Mesodermal cell (in vitro differentiated cells): ENCODE measurements around the gene MAP1B. TPM values are rescaled to one million over a fixed set of nuclear protein-coding genes. Genes with fewer than 3 reads are reported as not detected.

Source experiments
- H3K27ac ChIP-seq: 2 replicates; pipeline ENCODE4 v1.7.0; 2013; ENCODE audit warnings: mild to moderate bottlenecking, low read depth, low read length, moderate library complexity; ENCODE audit not compliant: severe bottlenecking
- H3K36me3 ChIP-seq: 2 replicates; pipeline ENCODE4 v1.7.1; 2013; ENCODE audit warnings: mild to moderate bottlenecking, low read length, moderate library complexity; ENCODE audit not compliant: control insufficient read depth, insufficient read depth
- H3K4me1 ChIP-seq: one replicate; pipeline ENCODE4 v1.7.1; 2013; ENCODE audit warnings: mild to moderate bottlenecking, low read length; ENCODE audit not compliant: insufficient read depth, control insufficient read depth, poor library complexity, severe bottlenecking
- H3K4me3 ChIP-seq: 2 replicates; pipeline ENCODE4 v1.7.0; 2013; ENCODE audit warnings: low read length, control low read depth, mild to moderate bottlenecking; ENCODE audit not compliant: insufficient read depth, poor library complexity, severe bottlenecking; ENCODE audit errors: extremely low read depth
- H3K9me3 ChIP-seq: 2 replicates; pipeline ENCODE4 v1.7.1; 2013; ENCODE audit warnings: mild to moderate bottlenecking, low read length, moderate library complexity; ENCODE audit not compliant: control insufficient read depth
- WGBS, 2 experiments: methylation state at CpG; one replicate each; pipeline ENCODE4 v1.1.5; 2013; ENCODE audit warnings: missing lambda C conversion rate in 2 of 2; ENCODE audit not compliant: insufficient coverage in 2 of 2; 5-methylcytosine and 5-hydroxymethylcytosine counted together
- polyA plus RNA-seq, 2 experiments: library from polyadenylated mRNA; stranded (reverse); fragments of 50-300 nt; gene quantifications; one replicate each; pipeline ENCODE4 v1.2.3, GENCODE V29; 2013

MAP1B gene
- 109 TPM for polyA plus RNA-seq (2013, experiment 1 of 2)
- 95.3 TPM for polyA plus RNA-seq (2013, experiment 2 of 2)

DNA sequence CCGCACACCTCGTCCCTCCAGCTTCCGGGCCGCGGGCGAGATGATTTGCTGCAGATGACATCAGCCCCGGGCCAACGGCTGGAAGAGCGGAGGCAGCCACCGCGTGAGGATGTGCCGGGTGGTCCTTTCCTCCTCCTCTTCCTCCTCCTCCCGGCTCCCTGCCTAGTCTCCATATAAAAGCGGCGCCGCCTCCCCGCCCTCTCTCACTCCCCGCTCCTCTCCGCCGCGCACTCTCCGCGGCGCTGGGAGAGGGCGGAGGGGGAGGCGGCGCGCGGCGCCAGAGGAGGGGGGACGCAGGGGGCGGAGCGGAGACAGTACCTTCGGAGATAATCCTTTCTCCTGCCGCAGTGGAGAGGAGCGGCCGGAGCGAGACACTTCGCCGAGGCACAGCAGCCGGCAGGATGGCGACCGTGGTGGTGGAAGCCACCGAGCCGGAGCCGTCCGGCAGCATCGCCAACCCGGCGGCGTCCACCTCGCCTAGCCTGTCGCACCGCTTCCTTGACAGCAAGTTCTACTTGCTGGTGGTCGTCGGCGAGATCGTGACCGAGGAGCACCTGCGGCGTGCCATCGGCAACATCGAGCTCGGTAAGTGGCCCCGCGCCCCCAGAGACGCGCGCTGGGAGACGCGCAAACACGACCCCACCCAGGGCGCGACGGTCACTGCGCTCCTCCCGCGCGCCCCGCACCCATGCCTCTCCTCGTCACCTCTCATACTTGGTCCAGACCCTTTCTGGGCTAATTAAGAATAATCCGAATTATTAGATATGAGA lies at the start of gene MAP1B:
MAP1B (plus strand) TSS at position 345 of the 770 bp plus-strand sequence; CDS start at position 402, 57 bp downstream.
- peaks cover 24% of the 10 kb centered on the region for H3K36me3 ChIP-seq
- WGBS, 2 experiments: 0% methylated on average over 49 to 66 of the region's 82 CpGs
- no peaks in the 10 kb centered on the region for H3K9me3 ChIP-seq
- H3K4me1 ChIP-seq: peaks cover 13% of the 10 kb centered on the region
- peak within 1 kb of the TSS; percentile 86 for H3K4me3 ChIP-seq
- H3K27ac ChIP-seq: peak within 1 kb of the TSS; percentile 77

DNA sequence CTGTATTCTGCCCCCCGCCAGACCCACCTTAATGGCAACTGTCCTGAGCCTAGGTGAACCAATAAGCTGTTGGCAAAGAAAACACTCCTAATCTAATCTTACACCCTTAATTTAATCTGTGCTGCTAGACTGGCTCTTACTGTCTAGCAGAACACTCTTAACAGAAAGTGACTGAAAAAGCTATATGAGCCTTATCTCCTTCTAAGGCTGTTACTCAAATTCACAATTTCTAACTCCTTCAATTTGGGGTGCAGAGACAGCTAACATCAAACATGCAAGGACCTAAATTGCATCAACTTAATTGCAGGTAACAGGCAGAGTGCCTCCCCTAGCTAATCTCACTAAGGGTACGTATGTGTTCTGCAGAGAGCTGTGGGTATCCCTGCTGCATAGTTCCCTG lies 49.5 kb upstream of the MAP1B start:
- no peaks in the 10 kb centered on the region for H3K4me1 ChIP-seq
- H3K27ac ChIP-seq: no peak overlapping the region
- no peaks in the 10 kb centered on the region for H3K9me3 ChIP-seq
- no peaks in the 10 kb centered on the region for H3K36me3 ChIP-seq
- 83 to 88% methylated on average over 2 of the region's 2 CpGs for WGBS, 2 experiments
- no peak overlapping the region for H3K4me3 ChIP-seq

DNA sequence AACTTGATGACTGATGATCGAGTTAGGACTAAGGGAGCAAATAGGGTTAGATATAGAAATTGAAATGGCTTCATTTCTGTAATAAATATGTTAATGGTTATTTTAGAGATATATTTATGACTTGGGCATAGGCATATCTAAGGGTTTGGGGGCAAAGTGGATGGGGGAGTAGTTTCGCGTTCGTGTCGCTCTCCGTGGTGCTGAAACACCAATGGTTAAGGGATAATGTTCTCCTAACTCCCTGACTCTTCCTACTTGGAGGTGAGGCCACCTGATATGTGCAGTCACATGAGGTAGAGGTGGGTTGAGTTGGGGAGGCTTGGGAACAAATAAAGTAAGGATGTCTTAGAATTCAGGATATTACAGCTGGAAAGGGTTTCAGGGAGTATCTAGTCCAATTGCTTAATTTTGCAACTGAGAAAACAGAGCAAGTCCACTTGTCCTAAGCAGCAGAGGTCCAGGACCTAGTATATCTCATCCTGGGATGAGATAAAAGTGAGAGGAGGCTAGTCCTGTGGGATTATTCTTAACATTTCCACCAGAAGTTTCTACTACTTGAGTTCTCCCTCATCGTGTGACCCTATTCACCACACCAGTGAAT lies 44.0 kb upstream of the MAP1B start:
- Histone ChIP-seq H3K4me3 (no peak overlapping the region), H3K9me3 (no peaks in the 10 kb centered on the region), H3K27ac (no peak overlapping the region), H3K4me1 (peaks cover 31% of the 10 kb centered on the region), H3K36me3 (no peaks in the 10 kb centered on the region)
- WGBS, 2 experiments: 49 to 95% methylated on average over 2 to 3 of the region's 7 CpGs

DNA sequence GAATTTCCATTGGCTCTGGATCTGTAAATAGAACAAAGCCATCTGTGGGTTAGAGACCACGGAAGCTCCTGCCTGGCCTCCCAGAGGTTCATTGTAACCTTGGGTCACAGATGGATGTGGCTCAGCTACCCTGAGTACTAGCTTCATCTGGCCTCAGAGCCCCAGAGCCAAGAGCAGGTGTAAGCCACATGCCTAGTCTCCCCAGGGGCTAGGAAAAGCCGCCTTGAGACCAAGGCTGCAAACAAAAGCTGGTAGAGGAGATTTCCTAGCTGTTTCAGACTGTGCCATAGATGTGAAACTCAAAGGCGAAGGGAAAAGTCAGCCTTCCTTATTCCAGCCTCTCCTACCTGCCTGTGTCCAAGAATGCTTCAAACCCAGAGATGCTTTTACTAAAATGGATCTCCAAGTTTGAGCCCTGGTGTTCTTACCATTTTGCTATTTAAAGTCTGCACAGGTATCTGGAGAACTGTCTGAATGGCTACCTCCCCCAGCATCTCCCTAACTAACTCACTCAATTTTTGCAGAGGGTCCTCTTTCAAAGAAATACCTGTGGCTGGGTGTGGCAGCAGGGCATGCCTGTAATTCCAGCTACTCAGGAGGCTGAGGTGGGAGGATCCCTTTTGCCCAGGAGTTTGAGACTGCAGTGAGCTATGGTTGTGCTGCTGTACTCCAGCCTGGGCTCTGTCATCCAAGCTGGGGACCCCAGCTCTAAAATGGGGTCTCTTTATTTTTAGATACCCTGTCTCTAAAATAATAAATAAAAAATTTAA lies 42.3 kb upstream of the MAP1B start:
- no peak overlapping the region for H3K4me3 ChIP-seq
- no peaks in the 10 kb centered on the region for H3K9me3 ChIP-seq
- WGBS, 2 experiments: 78 to 79% methylated on average over 2 to 3 of the region's 3 CpGs
- no peaks in the 10 kb centered on the region for H3K36me3 ChIP-seq
- peaks cover 31% of the 10 kb centered on the region for H3K4me1 ChIP-seq
- H3K27ac ChIP-seq: no peak overlapping the region

DNA sequence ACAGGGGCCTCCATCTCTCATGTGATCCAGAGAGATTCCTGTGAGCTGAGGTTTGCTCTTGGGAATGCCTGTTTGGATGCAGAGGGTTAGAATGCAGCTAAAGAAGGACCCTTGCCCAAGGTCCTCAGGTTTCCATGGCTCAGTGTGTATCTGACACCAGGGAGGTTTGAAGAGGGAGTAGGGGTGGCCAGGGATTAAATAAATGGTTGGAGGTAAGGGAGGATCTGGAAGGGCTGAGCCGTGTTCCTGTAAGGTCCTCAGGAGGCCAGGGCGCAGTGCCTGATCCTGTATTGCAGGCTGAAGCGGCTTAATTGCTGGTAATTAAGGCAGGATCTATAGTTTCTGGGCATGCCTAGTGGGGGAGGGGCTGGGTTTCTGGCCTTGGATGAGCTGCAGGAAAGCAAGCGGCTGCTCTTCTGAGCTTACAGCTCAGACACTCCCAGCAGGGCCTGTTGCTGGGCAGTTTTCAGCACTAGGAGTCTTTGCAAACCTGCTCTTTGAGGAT lies 41.5 kb upstream of the MAP1B start:
- no peak overlapping the region for H3K4me3 ChIP-seq
- no peaks in the 10 kb centered on the region for H3K36me3 ChIP-seq
- peaks cover 31% of the 10 kb centered on the region for H3K4me1 ChIP-seq
- 8 to 12% methylated on average over 3 to 4 of the region's 4 CpGs for WGBS, 2 experiments
- no peaks in the 10 kb centered on the region for H3K9me3 ChIP-seq
- H3K27ac ChIP-seq: peak overlapping the region; percentile 83

DNA sequence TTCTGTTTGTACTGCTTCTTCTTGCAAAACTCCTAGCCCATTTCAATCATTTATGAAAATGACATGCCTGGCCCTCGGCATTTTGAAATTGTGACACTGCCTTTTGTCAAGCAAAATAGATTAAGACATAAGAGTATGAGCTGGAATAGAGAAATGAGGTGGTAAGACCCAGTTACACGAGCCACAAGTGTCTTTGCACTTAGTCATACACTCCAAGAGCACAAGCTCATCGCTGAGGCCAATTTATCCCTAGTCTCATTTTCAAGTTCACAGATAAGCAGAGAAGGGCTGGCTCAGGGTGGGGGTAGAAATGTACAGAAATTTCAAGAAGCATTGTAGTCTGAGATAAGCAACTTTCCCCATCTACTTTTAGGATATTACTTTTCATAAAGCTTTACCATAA lies 40.6 kb upstream of the MAP1B start:
- no peak overlapping the region for H3K4me3 ChIP-seq
- no peaks in the 10 kb centered on the region for H3K36me3 ChIP-seq
- H3K9me3 ChIP-seq: no peaks in the 10 kb centered on the region
- WGBS, 2 experiments: 80% methylated on average over 1 of the region's 3 CpGs; no CpG with 5 or more reads in 1 of the 2 experiments
- H3K4me1 ChIP-seq: peaks cover 31% of the 10 kb centered on the region
- H3K27ac ChIP-seq: peak overlapping the region; percentile 83

DNA sequence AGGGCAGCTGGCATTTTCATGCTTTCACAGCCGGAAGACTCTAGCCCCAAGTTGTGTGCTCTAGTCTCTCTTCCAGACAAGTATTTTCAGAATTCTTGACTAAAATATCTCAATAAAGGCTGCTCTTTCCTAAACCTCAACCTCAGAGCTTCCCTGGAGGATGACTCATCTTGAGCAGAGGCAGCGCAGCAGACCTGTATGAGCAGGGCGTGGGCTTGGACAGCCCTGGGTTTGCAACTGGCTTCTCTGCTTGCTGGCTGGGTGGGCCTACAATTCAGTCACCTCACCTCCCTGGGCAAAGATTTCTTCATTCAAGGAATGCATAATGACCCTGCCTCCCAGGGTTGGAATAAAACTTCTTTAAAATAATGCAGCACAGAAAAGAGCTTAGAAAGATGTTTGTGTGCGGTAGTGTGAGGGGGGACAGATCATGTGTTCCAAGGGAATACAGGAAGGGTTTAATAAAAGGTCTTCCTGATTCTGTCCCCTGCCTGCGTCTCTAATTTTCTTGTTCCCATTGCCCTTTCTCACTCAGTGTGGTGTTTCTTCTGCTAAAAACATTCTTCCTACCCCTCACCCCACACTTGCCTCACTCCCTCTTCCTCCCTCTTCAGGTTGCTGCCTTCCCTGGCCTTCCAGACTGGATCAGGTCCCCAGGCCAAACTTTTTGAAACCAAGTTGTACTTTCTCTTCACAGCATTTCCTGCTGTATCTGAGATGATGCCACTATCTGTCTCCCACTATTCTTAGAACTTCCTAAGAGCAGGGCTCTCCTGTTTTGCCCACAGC lies 39.4 kb upstream of the MAP1B start:
- 80% methylated on average over 3 to 4 of the region's 5 CpGs for WGBS, 2 experiments
- H3K27ac ChIP-seq: peak overlapping the region; percentile 83
- no peaks in the 10 kb centered on the region for H3K36me3 ChIP-seq
- H3K9me3 ChIP-seq: no peaks in the 10 kb centered on the region
- no peak overlapping the region for H3K4me3 ChIP-seq
- H3K4me1 ChIP-seq: peaks cover 31% of the 10 kb centered on the region

DNA sequence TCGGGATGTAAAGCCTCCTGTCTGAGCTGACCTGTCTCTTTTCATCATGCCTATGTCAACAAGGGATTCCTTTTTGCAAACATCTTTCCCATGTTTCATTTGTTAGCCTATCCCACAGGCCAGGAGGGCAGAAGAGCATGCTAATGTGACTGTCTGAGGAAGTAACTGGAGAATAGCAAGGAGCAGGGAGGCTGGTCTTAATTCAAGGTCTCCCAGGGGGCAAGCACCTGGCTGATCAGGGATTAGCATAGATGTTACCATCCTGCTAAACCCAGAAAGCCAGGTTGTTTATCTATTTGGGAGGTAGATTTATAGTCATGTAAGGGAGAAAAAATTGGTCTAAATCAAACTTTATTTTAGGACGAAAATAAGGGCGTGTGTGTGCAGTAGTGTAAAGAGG lies 36.7 kb upstream of the MAP1B start:
- Histone ChIP-seq H3K4me1 (peaks cover 26% of the 10 kb centered on the region), H3K27ac (no peak overlapping the region)
- WGBS, 2 experiments: 74 to 78% methylated on average over 3 of the region's 3 CpGs

DNA sequence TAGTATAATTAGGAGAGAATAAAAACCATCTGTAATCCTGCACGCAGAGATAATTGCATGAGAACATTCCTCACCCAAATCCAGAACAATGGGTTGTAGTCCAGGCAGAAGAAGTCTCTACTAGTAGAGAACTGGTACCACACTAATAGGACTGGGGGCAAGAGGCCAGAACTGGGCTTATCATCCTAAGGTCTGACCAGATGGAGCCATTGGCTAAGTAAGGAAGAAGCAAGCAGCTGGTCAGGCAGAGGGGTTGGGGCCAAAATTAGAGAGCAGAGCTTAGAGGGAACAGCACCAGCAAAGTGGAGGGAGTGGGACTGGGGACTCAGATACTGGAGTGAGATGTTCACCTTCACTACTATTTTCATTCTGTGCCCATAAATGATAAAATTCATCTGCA lies 35.4 kb upstream of the MAP1B start:
- no peak overlapping the region for H3K4me3 ChIP-seq
- no peaks in the 10 kb centered on the region for H3K9me3 ChIP-seq
- no peak overlapping the region for H3K27ac ChIP-seq
- peaks cover 14% of the 10 kb centered on the region for H3K4me1 ChIP-seq
- no peaks in the 10 kb centered on the region for H3K36me3 ChIP-seq
- WGBS, 2 experiments: no CpG with 5 or more reads among the region's 1 CpG

More for the DNA sequence above, 36.7 kb upstream of the MAP1B start:
- Histone ChIP-seq H3K9me3 (no peaks in the 10 kb centered on the region), H3K36me3 (no peaks in the 10 kb centered on the region), H3K4me3 (no peak overlapping the region)

DNA sequence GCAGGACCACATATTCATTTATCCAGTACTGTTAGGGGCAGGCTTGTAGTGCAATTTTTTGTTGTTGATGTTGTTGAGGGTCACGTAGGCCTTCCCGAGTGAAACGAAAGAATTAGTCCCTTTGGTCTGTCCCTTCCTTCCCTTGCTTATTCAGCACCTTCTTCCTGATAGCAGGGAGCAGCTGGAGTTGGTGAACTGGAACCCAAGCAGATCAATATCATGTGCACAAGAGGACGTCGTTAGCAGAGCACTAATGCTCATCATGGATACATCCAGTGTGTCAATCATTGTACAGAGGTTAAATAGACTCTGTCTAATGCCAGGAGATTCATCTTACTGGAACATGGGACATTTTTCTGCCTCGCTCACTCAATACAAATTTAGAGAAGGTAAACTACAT lies 33.0 kb upstream of the MAP1B start:
- H3K9me3 ChIP-seq: no peaks in the 10 kb centered on the region
- peaks cover 4% of the 10 kb centered on the region for H3K4me1 ChIP-seq
- H3K36me3 ChIP-seq: no peaks in the 10 kb centered on the region
- no peak overlapping the region for H3K27ac ChIP-seq
- WGBS, 2 experiments: 82 to 87% methylated on average over 3 to 4 of the region's 6 CpGs
- H3K4me3 ChIP-seq: no peak overlapping the region
